SKM-1 treated with dmso at 0.1 percent for 144 hours (cell line): Measurements from ENCODE around the gene DEXI.
A peak's percentile ranks its signal among the peaks of the same experiment; 100 is the strongest.
"Not testable (repeated sequence)": the region's sequence is repeated elsewhere in the genome, so short reads cannot be mapped to it uniquely, and the experiment has no call there.

Experiments used
- DNase-seq: peaks from one replicate; lab custom pipeline; 2025; ENCODE audit not compliant: unreplicated experiment; lab: John Stamatoyannopoulos, UW

Gene DEXI

GRCh38 chr16:10927497-10928112, 14.7 kb downstream of the DEXI start:
- no peak for DNase-seq

GRCh38 chr16:10926867-10927266, 15.4 kb downstream of the DEXI start:
- DNase-seq: no peak

GRCh38 chr16:10926094-10926493, 16.2 kb downstream of the DEXI start:
- no peak for DNase-seq

- DNase-seq: not testable (repeated sequence)
Observed at GRCh38 chr16:10925285-10925684, 17.0 kb downstream of the DEXI start.

- no peak for DNase-seq
Observed at GRCh38 chr16:10923650-10924214, 18.5 kb downstream of the DEXI start.

GRCh38 chr16:10923146-10923649, 19.1 kb downstream of the DEXI start:
- no peak for DNase-seq

- no peak for DNase-seq
Observed at GRCh38 chr16:10922328-10923145, 19.7 kb downstream of the DEXI start.

GRCh38 chr16:10921536-10922327, 20.5 kb downstream of the DEXI start:
- DNase-seq: no peak

- DNase-seq: no peak
Observed at GRCh38 chr16:10920726-10921427, 21.4 kb downstream of the DEXI start.

GRCh38 chr16:10919003-10919351, 23.3 kb downstream of the DEXI start:
- DNase-seq: no peak

GRCh38 chr16:10918294-10919002, 23.8 kb downstream of the DEXI start:
- DNase-seq: peak; percentile 85

GRCh38 chr16:10916534-10916933, 25.7 kb downstream of the DEXI start:
- DNase-seq: no peak

- DNase-seq: no peak
Observed at GRCh38 chr16:10911267-10911666, 31.0 kb downstream of the DEXI start.

GRCh38 chr16:10907757-10908045, 34.6 kb downstream of the DEXI start:
- DNase-seq: no peak

GRCh38 chr16:10906914-10907756, 35.1 kb downstream of the DEXI start:
- no peak for DNase-seq

- no peak for DNase-seq
Observed at GRCh38 chr16:10906482-10906881, 35.8 kb downstream of the DEXI start.

GRCh38 chr16:10902999-10903398, 39.3 kb downstream of the DEXI start:
- DNase-seq: no peak

GRCh38 chr16:10897134-10897533, 45.1 kb downstream of the DEXI start:
- DNase-seq: no peak

- no peak for DNase-seq
Observed at GRCh38 chr16:10896723-10897122, 45.5 kb downstream of the DEXI start.
